GM19372 (cell line): ENCODE data around the gene MMRN2.

Source experiments
- ATAC-seq: cut with Tn5 transposase; IDR thresholded peaks from one replicate; pipeline ENCODE4 v1.9.1; 2021; ENCODE audit warnings: mild to moderate bottlenecking, low read depth, moderate library complexity; ENCODE audit not compliant: unreplicated experiment

Gene MMRN2

GRCh38 chr10:86970982-86971231 lies 13.5 kb upstream of the MMRN2 start:
- ATAC-seq: no peak

- ATAC-seq: no peak
These were observed 13.0 kb upstream of the MMRN2 start for GRCh38 chr10:86970162-86970981.

- ATAC-seq: no peak
These were observed 12.1 kb upstream of the MMRN2 start for GRCh38 chr10:86969421-86970041.

DNA sequence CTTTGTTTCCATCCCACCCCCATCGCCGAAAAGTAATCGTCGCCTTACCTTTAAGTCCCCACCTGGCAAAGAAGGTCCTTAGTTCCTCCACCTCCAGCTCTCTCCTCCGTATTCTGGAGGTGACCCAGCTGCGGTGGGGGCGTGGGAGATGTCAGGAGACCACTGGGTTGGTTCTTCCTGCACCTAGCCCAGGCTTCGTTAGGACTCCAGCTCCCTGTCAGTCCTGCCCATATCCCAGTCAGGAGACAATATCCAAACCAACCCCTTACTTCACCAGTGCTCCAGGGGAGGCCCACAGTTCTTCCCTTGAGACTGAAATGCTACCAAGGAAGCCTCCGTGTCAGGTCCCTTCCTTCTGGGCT lies 11.6 kb upstream of the MMRN2 start:
- no peak for ATAC-seq

GRCh38 chr10:86968271-86968993 lies 11.0 kb upstream of the MMRN2 start, which contains the start of gene ADIRF:
Gene ADIRF (plus strand): TSS chr10:86968482. CDS start chr10:86968545, 63 bp downstream.
- no peak for ATAC-seq

DNA sequence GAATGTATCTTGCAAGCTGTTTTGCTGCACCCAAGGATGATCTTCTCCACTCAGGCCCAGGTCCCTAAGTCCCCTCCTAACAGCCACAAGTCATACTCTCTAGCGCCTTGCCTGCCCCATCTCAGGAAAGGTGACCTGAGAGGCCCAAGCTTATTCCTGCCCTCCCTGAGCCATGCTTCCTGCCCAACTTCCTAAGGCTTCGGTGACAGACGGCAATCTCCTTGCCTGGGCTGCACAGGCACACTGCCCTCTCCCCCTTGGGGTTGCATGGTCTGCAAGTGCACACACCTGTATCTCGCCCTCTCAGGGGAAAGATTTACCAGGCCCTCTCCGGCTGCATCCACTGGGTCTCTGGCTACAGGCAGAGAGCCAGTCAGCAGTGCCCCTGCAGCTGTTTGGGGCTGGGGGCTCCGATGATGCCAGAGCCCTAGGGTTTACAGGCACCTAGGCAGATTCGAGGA lies 10.1 kb upstream of the MMRN2 start:
- no peak for ATAC-seq

DNA sequence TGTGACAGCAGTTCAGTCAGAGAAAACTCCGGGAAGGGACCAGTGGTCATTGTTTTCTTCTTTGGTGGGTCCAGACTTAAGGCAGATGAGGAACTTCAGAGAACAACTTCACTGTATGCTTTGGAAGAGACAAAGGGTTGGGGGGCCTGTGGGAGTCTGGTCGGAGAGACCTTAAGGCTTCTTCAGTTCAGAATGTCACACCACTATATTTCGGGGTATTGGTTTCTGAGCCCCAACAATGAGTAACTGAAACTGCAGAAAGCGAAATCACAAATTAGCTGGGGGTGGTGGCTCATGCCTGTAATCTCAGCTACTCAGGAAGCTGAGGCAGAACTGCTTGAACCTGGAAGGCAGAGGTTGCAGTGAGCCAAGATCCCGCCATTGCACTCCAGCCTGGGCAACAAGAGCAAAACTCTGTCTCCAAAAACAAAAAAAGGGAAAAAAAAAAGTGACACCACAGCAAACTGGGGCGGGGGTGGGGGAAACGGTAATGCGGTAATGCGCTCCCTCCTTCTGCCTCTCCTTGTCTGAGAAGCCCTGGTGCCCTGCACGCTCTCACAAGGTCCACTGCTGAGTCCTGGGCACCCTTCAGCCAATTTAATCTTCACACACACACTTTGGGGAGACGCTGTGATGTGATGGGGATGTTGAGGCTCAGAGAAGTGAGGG lies 8.7 kb upstream of the MMRN2 start:
- ATAC-seq: no peak

DNA sequence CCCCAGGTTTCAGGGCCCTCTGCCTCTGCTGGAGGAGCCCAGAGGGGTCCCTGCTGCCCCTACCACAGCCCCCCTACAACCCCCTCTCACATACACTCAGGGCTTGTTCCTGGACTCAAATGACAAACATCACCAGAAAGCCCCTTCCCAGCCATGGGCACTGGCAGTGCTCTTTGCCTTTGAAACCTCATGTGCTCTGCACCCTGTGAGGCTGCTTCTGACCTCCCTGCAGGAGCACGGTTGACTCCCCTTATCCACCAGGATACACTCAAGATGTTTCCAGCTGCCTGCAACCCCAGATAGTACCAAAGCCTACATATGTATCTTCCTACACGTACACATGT lies 7.4 kb upstream of the MMRN2 start:
- ATAC-seq: no peak

DNA sequence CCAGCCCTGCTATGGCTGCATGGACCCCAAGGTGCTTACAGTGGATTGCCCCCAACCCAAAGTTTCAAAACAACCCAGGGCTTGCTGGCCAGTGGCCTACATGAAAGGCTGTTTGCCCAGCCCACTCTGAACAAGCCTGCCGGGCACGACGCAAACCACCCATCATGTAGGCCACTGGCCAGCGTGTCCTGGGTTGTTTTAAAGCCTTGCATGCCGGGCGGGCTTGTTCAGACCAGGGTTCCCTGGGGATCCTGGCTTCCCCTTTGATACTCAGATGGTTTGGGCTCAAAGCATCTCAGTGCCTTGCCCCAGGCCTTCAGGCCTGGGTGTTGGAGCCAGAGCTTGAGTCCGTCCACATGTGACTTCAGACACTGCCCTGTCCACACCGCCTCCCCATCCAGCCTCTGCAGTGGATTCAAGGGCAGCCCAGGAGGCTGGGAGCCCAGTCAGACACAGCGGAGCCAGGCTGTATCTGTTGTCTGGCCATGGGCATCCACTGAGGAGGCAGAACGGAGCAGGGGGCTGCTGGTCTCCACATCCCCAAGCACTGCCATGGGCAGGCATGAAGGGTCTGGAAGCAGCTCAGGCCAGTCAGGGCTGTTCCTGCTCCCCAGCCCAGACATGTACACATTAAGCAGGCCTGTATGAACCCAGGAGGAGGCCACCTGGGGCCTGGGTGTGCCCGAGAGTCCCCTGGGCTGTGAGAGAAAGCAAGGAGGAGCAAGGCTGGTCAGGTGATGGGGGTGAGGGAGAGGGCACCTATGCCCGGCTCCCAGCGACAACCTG lies 6.8 kb upstream of the MMRN2 start:
- no peak for ATAC-seq

DNA sequence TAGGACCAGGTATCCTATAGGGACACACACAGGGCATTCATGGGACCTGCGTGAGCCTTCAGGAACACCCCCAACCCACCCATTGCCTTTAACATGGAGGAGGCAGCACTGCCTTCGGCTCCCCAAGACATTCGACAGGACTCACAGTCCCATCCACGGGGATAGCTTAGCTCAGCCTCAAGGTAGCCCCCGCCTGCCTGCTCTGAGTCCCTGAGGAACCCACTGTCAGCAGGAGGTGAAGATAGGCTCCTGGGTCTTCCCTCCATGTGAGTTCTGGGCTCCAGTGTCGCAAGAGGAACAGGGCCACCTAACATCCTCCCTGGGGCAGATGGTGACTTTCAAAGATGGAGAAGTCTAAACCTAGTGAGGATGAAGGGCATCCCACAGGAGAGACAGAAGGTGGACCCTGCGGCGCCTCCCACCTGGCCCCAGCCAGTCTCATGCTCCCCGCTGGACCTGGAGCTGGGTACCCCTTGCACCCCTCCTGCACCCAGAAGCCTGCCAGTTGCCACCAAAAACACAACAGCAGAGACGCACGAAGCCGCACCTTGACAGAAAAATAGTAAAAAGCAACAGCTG lies 6.0 kb upstream of the MMRN2 start:
- ATAC-seq: no peak

DNA sequence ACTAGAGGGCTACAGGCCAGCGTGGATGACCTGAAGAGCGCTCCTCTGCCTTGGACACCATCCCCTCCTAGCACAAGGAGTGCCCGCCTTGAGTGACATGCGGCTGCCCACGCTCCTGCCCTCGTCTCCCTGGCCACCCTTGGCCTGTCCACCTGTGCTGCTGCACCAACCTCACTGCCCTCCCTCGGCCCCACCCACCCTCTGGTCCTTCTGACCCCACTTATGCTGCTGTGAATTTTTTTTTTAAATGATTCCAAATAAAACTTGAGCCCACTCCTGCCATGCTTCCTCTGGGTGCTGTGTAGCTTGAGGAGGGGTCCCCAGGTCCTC lies 5.5 kb upstream of the MMRN2 start:
- ATAC-seq: no peak

GRCh38 chr10:86962136-86962980 lies 4.9 kb upstream of the MMRN2 start:
- ATAC-seq: no peak

- no peak for ATAC-seq
These were observed 4.2 kb upstream of the MMRN2 start for GRCh38 chr10:86961481-86962091.

DNA sequence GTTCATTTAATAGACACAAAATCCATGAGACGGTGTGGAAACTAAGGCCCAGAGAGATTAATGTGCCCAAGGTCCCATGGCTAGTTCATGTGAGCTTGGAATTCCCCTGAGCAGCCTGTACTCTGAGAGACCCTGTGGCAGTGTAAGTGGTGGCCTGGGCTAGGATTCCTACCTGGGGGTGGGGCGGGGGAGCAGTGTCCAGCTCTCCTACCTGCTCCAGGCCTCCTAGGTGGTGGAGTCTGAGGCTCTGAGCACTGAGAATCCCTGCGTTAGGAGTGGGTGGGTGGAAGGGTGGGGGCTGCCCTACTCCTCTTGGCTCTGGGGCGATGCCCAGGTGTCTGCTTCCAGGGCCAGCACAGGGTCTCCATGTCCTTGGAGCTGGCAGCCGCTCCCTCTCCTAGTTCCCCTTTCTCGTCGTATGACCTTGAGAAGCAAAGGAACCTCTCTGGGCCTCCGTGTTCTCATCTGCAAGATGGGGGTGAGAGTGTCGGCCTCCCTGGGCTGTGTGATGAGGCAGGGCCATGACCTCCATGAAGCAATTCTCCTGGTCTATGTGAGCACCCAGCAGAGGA lies 3.5 kb upstream of the MMRN2 start:
- ATAC-seq: no peak

DNA sequence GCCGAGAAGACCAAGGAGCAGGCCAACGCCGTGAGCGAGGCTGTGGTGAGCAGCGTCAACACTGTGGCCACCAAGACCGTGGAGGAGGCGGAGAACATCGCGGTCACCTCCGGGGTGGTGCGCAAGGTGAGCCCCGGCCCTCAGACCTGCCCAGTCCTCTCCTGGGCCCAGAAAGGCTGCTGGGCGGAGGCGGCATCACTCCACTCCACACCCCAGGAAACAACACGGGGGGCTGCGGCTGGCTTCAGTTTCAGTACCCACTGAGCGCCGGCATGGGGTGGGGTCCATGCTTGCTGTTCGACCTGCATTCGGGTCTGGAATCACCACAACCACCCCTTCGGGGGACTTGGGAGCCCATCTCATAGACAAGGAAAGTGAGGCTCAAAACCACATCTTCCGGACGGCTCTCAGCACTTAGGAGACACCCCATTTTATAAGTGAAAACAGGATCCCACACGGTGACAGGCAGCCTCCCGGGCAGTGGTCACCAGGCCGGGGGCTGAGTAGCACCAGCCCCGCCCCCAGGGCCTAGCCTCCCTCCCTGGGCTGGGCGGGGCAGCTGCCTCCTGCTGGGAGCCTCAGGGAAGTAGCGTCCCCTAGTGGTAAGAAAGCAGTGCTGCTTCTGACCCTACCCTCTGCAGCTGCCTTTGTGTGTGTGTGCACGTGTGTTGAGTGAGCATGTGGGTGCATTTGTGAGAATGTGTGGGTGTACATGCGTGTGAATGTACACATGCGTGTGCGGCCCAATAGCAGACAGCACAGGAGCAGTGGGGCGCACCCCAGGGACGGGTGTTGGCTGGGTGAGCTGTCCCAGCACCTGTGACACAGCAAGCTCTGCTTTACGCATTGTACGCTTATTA lies 2.8 kb upstream of the MMRN2 start:
- ATAC-seq: peak; percentile 70

DNA sequence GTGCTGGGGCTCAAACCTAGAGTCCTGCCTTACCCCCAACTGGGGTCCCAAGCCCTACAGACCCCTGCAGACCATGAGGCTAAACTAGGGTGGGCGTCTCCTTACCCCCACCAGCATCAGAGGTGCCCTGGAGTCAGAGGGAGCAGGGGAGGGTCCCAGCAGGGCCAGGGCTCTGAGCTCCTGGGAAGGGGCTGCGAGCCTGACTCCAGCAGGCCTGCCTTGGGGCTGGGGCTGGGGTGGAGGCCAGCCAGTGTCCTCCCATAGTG lies 2.3 kb upstream of the MMRN2 start:
- no peak for ATAC-seq

DNA sequence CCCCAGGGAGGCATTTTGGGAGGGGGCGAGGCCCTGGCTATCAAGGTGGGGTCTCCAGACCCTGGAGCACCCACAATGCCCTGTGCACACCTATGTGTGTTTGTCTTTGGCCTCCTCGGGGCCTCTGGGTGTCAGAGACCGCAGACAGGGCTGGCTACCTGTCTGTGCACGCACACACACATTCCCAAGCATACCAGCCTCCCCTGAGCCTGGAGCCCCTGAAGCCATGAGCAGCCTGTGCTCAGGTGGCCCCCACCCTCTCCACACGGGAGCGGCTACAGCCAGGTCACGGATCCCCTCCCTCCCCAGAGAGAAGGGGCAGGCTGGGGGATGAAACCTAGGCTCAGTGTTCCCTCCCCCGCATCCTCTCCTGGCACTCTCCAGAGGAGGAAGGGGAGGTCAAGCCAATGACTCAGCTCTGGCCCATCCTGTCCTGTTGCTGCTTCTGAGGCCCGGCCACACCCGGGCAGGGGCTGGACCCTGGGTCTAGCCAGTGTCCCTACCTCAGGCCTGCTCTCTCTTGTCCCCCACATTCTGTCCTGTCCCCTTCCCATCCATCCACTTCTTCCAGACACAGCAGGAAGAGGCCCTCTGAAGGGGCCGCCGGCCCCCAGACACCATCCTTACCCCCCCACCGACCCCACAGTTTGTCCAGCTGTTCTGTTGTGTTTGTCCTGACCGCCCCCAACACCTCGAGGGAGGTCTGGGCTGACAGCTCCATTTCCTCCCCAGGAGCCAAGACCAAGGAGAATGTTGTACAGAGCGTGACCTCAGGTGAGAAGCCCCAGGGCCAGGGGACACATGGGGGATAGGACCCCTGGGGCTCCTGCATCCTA lies 1.7 kb upstream of the MMRN2 start:
- ATAC-seq: no peak
